Jurkat, Clone E6-1 (cell line): ENCODE data around the gene CBLC.
A peak's percentile ranks its signal among the peaks of the same experiment; 100 is the strongest.

Experiments
- DNase-seq: peaks from one replicate; pipeline ENCODE4 v3.0.0-alpha.2; 2011; ENCODE audit warnings: low read depth, low spot score
- H3K4me3 ChIP-seq: 2 replicates; pipeline ENCODE4 v1.5.1; 2011; ENCODE audit warnings: mild to moderate bottlenecking, low read length, control low read depth, moderate library complexity

CBLC gene

DNA sequence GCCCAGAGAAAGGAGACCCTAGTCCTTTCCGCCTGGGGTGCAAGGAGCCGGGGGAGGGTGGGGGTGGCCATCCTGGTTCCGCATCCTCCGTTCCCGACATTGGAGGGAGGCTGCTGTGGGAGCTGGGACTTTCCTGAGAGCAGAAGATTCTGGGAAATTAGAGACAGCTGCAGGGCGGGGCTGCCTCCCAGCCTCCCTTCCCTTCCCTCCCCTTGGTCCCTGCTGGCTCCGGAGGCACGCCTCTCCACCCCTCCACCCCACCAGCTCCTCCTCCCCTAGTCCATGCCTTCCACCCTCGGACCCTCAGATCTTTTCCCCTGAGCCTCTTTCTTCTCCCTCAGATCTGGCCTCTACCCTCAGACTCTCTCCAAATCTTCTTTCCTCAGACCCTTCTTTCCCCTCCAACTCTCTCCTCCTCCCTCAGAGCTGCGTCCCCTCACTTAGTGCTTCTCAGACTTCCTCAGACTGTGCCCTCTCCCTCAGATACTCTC, 32.3 kb upstream of the CBLC start:
- no peak overlapping the region for H3K4me3 ChIP-seq
- DNase-seq = no peak

DNA sequence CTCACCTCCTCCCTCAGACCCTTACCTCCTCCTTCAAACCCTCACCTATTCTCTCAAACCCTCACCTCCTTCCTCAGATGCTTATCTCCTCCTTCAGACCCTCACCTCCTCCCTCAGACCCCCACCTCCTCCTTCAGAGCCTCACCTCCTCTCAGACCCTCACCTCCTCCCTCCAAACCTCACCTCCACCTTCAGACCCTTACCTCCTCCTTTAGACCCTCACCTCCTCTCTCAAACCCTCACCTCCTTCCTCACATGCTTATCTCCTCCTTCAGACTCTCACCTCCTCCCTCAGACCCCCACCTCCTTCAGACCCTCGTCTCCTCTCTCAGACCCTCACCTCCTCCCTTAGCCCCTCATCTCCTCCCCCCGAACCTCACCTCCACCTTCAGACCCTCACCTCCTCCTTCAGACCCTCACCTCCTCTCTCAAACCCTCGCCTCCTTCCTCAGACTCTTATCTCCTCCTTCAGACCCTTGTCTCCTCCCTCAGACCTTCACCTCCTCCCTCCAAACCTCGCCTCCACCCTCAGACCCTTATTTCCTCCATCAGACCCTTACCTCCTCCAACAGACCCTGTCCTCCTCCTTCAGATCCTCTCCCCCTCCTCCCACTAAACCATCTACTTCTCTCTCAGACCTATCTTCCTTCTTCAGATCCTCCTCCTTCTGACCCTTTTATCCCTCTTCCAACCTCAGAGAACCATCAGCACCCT, 31.6 kb upstream of the CBLC start:
- no peak overlapping the region for H3K4me3 ChIP-seq
- no peak for DNase-seq

- no peak for DNase-seq
- H3K4me3 ChIP-seq = no peak overlapping the region
Measured at GRCh38 chr19:44746616-44746945, 31.1 kb upstream of the CBLC start.

- H3K4me3 ChIP-seq = peak overlapping the region; percentile 53
- peak; percentile 43 for DNase-seq
Measured at GRCh38 chr19:44746946-44747738, 30.5 kb upstream of the CBLC start.

GRCh38 chr19:44747739-44748425, 29.8 kb upstream of the CBLC start:
- H3K4me3 ChIP-seq = peak overlapping the region; percentile 53
- no peak for DNase-seq

- DNase-seq = no peak
- peak within 1 kb of the TSS; percentile 53 for H3K4me3 ChIP-seq
Measured at GRCh38 chr19:44748426-44749254, 29.1 kb upstream of the CBLC start, which contains the start of gene BCL3. TSS of gene BCL3 (plus strand) at chr19:44748708. CDS start at chr19:44748791, 83 bp downstream.

DNA sequence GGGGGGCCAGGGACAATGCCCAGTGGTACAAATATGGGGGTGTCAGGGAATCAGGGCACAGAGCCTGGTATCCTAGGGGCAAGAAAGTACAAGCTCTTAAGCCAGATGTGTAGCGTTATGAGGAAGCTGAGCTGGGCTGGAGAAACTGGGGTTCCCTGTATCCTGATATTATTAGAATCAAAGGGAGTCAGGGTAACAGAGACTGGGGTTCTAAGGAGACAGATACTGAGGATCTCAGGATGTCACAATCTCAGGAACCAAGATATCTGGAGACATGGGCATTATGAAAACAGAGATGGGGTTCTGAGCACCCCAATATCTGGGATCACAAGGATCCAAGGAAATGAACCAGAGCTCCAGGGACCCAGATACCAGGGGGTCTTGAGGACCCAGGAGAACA, 28.4 kb upstream of the CBLC start:
- DNase-seq = no peak
- no peak overlapping the region for H3K4me3 ChIP-seq

DNA sequence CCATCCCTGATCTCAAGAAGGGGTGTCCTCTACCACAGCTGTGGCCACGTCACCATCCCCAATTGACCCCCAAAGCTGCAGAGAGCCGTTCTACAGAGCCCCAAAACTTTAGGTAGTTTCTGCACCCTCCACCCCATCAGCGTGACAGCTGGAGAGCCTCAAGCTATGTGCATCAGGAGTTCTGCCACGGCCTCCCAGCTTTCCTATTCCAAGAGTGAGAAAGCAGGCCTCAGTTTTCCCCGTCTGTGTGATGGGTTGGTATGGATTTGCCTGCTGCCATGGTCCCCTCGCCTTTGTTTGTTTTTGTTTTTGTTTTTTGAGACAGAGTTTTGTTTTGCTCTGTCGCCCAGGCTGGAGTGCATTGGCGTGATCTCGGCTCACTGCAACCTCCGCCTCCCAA, 27.7 kb upstream of the CBLC start:
- no peak for DNase-seq
- H3K4me3 ChIP-seq = no peak overlapping the region

DNA sequence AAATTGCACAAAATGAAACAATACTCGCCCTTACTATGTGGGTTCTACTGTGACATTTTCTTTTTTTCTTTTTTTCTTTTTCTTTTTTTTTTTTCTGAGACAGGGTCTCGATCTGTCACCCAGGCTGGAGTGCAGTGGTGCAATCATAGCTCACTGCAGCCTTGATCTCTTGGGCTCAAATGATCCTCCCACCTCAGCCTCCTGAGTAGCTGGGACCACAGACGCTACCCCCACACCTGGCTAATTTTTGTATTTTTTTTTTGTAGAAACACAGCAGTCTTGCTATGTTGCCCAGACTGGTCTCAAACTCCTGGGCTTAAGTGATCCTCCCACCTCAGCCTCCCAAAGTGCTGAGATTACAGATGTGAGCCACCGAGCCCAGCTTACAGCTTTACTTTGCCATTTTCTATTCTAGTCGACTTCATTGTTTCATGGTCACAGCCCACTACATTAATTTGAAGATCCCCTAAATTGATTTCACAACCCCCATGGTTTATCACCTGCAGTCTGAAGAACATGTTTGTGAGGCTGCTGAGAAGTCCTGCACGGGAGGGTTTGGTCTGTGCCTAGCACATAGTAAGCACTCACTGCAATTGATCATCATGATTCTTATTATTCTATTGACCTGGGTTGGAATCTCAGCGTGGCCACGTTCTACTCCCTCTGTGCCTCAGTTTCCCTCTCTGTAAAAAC, 25.4 kb upstream of the CBLC start:
- H3K4me3 ChIP-seq = no peak overlapping the region
- DNase-seq = no peak

- DNase-seq = peak; percentile 94
- peak overlapping the region; percentile 37 for H3K4me3 ChIP-seq
Measured at GRCh38 chr19:44752816-44753625, 24.7 kb upstream of the CBLC start.

DNA sequence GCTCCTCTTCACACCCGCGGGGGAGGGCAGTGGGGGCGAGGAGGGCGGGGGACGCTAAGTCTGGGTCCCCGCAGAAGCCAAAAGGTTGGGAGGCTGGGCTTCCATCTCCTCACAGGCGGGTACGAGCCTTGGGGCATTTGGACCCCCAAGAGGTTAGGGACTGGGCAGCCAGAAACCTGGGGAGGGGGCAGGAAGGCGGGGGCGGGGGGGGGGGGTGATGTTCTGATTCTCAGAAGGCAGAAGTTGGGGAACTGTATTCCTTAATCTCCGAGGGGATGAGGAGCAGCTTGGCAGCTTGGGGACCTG, 24.1 kb upstream of the CBLC start:
- peak overlapping the region; percentile 37 for H3K4me3 ChIP-seq
- DNase-seq = no peak

DNA sequence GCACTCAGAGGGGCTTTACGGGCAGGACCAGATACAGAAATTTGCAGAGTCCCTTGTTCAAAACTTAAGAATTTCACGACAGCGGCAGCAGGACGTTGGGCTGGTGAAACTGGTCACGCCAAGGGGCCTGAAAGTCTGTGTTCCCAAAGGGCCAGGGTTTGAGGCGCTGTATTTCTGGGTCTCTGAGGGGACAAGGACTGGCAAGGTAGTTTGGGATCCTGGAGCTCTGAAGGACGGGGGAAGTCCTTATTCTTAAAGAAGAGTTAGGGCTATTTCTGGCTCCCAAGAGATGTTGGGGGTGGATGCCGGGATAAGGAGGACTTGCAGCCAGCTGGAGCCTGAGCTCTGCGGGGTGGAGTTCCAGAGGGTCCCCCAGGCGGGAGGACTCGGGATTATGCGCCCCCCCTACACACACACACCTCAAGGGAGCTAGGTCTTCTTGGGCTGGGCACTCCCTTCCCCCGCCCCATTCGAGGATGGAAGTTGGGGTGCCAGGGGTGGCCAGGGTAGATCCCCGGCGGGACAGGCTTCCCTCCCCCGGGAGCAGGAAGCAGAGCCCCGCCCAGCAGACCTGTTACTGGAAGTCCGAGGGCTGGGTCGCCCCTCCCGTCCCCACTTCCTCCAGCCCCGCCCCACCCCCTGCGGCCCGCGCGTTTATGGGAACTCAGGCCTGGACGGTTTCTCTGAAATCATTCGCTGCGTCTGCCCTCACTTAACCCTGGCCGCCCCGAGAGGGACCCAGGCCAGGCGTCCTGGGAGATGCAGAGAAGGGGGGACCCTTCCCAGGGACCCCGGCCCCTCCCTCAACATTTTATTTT, 23.5 kb upstream of the CBLC start:
- peak overlapping the region; percentile 37 for H3K4me3 ChIP-seq
- DNase-seq = no peak

DNA sequence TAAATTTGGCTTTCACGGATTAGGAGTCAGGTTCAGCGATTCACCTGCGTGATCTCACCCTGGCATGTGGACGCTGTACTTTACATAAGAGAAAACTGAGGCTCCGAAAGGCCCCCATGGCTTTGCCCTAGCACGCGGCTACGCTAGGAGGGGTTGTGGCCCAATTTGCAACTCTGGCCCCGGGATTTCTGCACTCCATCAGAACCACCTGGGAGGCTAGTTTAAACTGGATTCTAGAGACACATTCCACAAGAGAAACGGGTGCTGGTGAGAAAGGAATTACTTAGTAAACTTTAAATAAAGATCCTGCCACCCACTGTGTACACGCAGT, 23.0 kb upstream of the CBLC start:
- H3K4me3 ChIP-seq = no peak overlapping the region
- no peak for DNase-seq

GRCh38 chr19:44755219-44755618, 22.5 kb upstream of the CBLC start:
- DNase-seq = no peak
- H3K4me3 ChIP-seq = no peak overlapping the region

DNA sequence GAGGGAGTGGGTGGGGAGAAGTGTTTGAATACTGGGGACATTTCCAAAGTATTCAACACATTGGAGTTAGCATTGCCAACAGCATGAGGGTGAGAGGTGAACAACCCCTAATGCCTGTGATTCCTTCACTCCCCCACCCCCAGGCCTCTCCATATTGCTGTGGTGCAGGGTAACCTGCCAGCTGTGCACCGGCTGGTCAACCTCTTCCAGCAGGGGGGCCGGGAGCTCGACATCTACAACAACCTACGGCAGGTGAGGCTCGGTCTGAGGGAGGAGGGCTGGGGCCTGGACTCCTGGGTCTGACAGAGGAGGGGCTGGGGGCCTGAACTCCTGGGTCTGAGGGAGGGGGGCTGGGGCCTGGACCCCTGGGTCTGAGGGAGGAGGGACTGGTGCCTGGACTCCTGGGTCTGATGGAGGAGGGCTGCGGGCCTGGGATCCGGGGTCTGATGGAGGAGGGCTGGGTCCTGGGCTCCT, 21.6 kb upstream of the CBLC start:
- DNase-seq = no peak
- no peak overlapping the region for H3K4me3 ChIP-seq

DNA sequence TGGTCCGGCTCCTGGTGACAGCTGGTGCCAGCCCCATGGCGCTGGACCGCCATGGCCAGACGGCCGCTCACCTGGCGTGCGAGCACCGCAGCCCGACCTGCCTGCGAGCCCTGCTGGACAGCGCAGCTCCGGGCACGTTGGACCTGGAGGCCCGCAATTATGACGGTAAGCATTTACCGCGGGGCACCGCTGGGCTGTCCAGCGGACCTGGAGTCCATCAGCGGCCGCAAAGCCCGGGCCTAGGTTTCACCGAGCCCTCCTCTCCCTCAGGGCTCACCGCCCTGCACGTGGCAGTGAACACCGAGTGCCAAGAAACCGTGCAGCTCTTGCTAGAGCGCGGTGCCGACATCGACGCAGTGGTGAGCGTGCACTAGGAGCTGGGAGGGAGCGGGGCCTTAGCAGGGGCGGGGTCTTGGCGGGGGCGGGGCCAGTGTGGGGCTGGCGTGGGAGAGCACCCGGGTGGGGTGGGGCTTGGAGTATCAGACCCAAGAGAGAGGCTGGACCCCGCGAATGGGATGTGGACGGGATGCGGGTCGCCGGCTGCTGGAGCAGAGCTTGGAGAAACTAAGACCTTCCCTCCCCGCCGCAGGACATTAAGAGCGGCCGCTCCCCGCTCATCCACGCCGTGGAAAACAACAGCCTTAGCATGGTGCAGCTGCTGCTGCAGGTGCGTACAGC, 20.5 kb upstream of the CBLC start:
- no peak overlapping the region for H3K4me3 ChIP-seq
- no peak for DNase-seq
